ENCODE data around the gene CCDC150.
"Not testable (repeated sequence)": the region's sequence is repeated elsewhere in the genome, so short reads cannot be mapped to it uniquely, and the experiment has no call there.

DNA sequence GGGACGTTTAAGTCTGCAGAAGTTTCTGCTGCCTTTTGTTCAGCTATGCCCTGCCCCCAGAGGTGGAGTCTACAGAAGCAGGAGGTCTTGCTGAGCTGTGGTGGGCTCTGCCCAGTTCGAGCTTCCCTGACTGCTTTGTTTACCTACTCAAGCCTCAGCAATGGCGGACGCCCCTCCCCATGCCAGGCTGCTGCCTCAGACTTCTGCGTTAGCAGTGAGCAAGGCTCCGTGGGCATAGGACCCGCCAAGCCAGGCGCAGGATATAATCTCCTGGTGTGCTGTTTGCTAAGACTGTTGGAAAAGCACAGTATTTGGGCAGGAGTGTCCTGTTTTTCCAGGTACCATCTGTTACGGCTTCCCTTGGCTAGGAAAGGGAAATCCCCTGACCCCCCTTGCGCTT, 70.5 kb downstream of the CCDC150 start:
- TF ChIP-seq, protein P1, sequence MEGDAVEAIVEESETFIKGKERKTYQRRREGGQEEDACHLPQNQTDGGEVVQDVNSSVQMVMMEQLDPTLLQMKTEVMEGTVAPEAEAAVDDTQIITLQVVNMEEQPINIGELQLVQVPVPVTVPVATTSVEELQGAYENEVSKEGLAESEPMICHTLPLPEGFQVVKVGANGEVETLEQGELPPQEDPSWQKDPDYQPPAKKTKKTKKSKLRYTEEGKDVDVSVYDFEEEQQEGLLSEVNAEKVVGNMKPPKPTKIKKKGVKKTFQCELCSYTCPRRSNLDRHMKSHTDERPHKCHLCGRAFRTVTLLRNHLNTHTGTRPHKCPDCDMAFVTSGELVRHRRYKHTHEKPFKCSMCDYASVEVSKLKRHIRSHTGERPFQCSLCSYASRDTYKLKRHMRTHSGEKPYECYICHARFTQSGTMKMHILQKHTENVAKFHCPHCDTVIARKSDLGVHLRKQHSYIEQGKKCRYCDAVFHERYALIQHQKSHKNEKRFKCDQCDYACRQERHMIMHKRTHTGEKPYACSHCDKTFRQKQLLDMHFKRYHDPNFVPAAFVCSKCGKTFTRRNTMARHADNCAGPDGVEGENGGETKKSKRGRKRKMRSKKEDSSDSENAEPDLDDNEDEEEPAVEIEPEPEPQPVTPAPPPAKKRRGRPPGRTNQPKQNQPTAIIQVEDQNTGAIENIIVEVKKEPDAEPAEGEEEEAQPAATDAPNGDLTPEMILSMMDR (IDR thresholded peaks at IDR 0.05; ENCODE audit: control extremely low read depth in 1 of 3, insufficient read depth in 1 of 3, low read depth in 1 of 3, low read length in 3 of 3): not testable (repeated sequence)
- TF ChIP-seq EZH2 (IDR thresholded peaks at IDR 0.05; ENCODE audit: low read depth, low read length, severe bottlenecking); TAF1 (IDR thresholded peaks at IDR 0.05; ENCODE audit: low read depth, low read length); EP300 (IDR thresholded peaks at IDR 0.05; ENCODE audit: borderline replicate concordance in 1 of 2, low read depth in 2 of 2, low read length in 2 of 2); KDM5A (IDR thresholded peaks at IDR 0.05; ENCODE audit: low read length); POLR2A (IDR thresholded peaks at IDR 0.05; ENCODE audit: control extremely low read depth in 1 of 2, low read depth in 2 of 2, low read length in 2 of 2): not testable (repeated sequence)
- TF ChIP-seq, protein P2, sequence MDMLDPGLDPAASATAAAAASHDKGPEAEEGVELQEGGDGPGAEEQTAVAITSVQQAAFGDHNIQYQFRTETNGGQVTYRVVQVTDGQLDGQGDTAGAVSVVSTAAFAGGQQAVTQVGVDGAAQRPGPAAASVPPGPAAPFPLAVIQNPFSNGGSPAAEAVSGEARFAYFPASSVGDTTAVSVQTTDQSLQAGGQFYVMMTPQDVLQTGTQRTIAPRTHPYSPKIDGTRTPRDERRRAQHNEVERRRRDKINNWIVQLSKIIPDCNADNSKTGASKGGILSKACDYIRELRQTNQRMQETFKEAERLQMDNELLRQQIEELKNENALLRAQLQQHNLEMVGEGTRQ (IDR thresholded peaks at IDR 0.05; ENCODE audit: low read length): not testable (repeated sequence)
